Sigmoid colon (tissue), 7 donors: ENCODE measurements around the gene RHEBL1. TPM values are rescaled to one million over a fixed set of nuclear protein-coding genes. Genes with fewer than 3 reads are reported as not detected.

Source experiments
- DNase-seq: peaks from one replicate; pipeline ENCODE4 v3.0.0-alpha.2; 2019
- H3K27ac ChIP-seq, 4 donors: fragments of 200-600 bp; sonication (generic); one replicate each; pipeline ENCODE4 v1.5.1; 2016 to 2019; ENCODE audit warnings: mild to moderate bottlenecking in 1 of 4
- H3K27me3 ChIP-seq, 3 donors: fragments of 200-600 bp; sonication (generic); one replicate each; pipeline ENCODE4 v1.5.1; 2019; ENCODE audit warnings: mild to moderate bottlenecking in 1 of 3
- H3K36me3 ChIP-seq, 4 donors: fragments of 200-600 bp; sonication (generic); one replicate each; pipeline ENCODE4 v1.5.1; 2016 to 2019
- H3K4me1 ChIP-seq, 4 donors: fragments of 200-600 bp; sonication (generic); one replicate each; pipeline ENCODE4 v1.5.1; 2017 to 2019
- H3K4me3 ChIP-seq, 4 donors: fragments of 200-600 bp; sonication (generic); one replicate each; pipeline ENCODE4 v1.5.1; 2017 to 2019; ENCODE audit warnings: mild to moderate bottlenecking in 2 of 4, moderate library complexity in 1 of 4
- H3K9me3 ChIP-seq, 4 donors: fragments of 200-600 bp in 3 of 4; sonication (generic) in 3 of 4; one replicate each; pipeline versions ENCODE4 v1.5.1 to v1.6.1; 2013 to 2019
- CTCF ChIP-seq, 4 experiments: fragments of 450-650 bp in 3 of 4; fragments of 200-600 bp in 1 of 4; IDR thresholded peaks; one replicate each; pipeline ENCODE4 v1.5.1; 2016 to 2019; ENCODE audit warnings: antibody characterized with exemption in 4 of 4, mild to moderate bottlenecking in 3 of 4, moderate library complexity in 2 of 4
- EP300 ChIP-seq, 4 donors: sonication (generic); formaldehyde crosslinking; IDR thresholded peaks; one replicate each; pipeline ENCODE4 v1.6.1; 2017; ENCODE audit warnings: antibody characterized with exemption in 4 of 4
- POLR2A ChIP-seq, 2 donors: fragments of 450-650 bp; IDR thresholded peaks; one replicate each; pipeline ENCODE4 v1.6.1; 2016; ENCODE audit warnings: antibody characterized with exemption in 2 of 2, mild to moderate bottlenecking in 2 of 2, moderate library complexity in 2 of 2
- POLR2AphosphoS5 ChIP-seq, 4 donors: sonication (generic); formaldehyde crosslinking; IDR thresholded peaks; one replicate each; pipeline ENCODE4 v1.6.1; 2017; ENCODE audit warnings: antibody characterized with exemption in 4 of 4
- WGBS, 2 donors: extraction: QIAGEN DNeasy Blood & Tissue Kit; methylation state at CpG; one replicate each; pipeline ENCODE4 v1.1.7; 2013; 5-methylcytosine and 5-hydroxymethylcytosine counted together
- intact Hi-C: fragments of 100-400 bp; cut with DNase I; formaldehyde crosslinking; loops from one replicate; pipeline ENCODE4 v1.15.1; 2023
- polyA plus RNA-seq, 3 donors: library from polyadenylated mRNA; stranded (reverse); fragments of 200-250 nt; gene quantifications; one replicate each; pipeline ENCODE4 v1.2.3, GENCODE V29; 2013
- total RNA-seq, 4 donors: library from RNA; depleted of rRNA; stranded (reverse); fragments of >200 nt; gene quantifications; one replicate each; pipeline ENCODE4 v1.1.0, GENCODE V29; 2016
- donor health status: healthy with polysubstance abuse.
- donor health status: Bipolar disorder and iron deficiency.
- donor health status: healthy.

Gene RHEBL1
- total and polyA plus RNA-seq, 7 donors = 0.36 to 2.2 TPM; not detected in 5

GRCh38 chr12:49100380-49100779, 30.6 kb upstream of the RHEBL1 start:
- intact Hi-C loops = no loop called here
- H3K4me3 ChIP-seq = no peak overlapping the region
- H3K9me3 ChIP-seq = no peaks in the 10 kb centered on the region
- WGBS, 2 donors = 95 to 96% methylated on average over 6 of the region's 6 CpGs
- no peak overlapping the region for H3K27ac ChIP-seq
- DNase-seq = no peak
- no peaks in the 10 kb centered on the region for H3K27me3 ChIP-seq
- H3K36me3 ChIP-seq = peaks cover 47 to 96% (median 78%) of the 10 kb centered on the region in 4 donors
- TF ChIP-seq POLR2A (IDR thresholded peaks at IDR 0.05) = no peak
- no peak for TF ChIP-seq POLR2AphosphoS5 (IDR thresholded peaks at IDR 0.05)
- TF ChIP-seq EP300 (IDR thresholded peaks at IDR 0.05) = no peak
- no peak for TF ChIP-seq CTCF (IDR thresholded peaks at IDR 0.05)
- peaks cover 0 to 15% (median 12%) of the 10 kb centered on the region in 4 donors for H3K4me1 ChIP-seq

GRCh38 chr12:49098703-49099102, 28.9 kb upstream of the RHEBL1 start:
- H3K4me3 ChIP-seq = no peak overlapping the region
- no peaks in the 10 kb centered on the region for H3K9me3 ChIP-seq
- peaks cover 7 to 14% (median 8%) of the 10 kb centered on the region in 3 donors for H3K27me3 ChIP-seq
- TF ChIP-seq POLR2A (IDR thresholded peaks at IDR 0.05) = no peak
- TF ChIP-seq EP300 (IDR thresholded peaks at IDR 0.05) = no peak
- no peak for TF ChIP-seq CTCF (IDR thresholded peaks at IDR 0.05)
- TF ChIP-seq POLR2AphosphoS5 (IDR thresholded peaks at IDR 0.05) = no peak
- intact Hi-C loops = no loop called here
- no peak for DNase-seq
- WGBS, 2 donors = 94 to 95% methylated on average over 2 of the region's 2 CpGs
- H3K4me1 ChIP-seq = peaks cover 0 to 14% (median 13%) of the 10 kb centered on the region in 4 donors
- H3K27ac ChIP-seq = no peak overlapping the region
- peaks cover 41 to 79% (median 65%) of the 10 kb centered on the region in 4 donors for H3K36me3 ChIP-seq

GRCh38 chr12:49098035-49098451, 28.3 kb upstream of the RHEBL1 start:
- peaks cover 13 to 20% (median 15%) of the 10 kb centered on the region in 3 donors for H3K27me3 ChIP-seq
- H3K4me3 ChIP-seq = no peak overlapping the region
- H3K27ac ChIP-seq = no peak overlapping the region
- no peak for DNase-seq
- intact Hi-C loops = no loop called here
- TF ChIP-seq POLR2AphosphoS5 (IDR thresholded peaks at IDR 0.05) (no peak), CTCF (IDR thresholded peaks at IDR 0.05) (peak; percentile 41 to 86 (median 72))
- H3K9me3 ChIP-seq = no peaks in the 10 kb centered on the region
- 69 to 70% methylated on average over 4 of the region's 4 CpGs for WGBS, 2 donors
- peaks cover 0 to 16% (median 14%) of the 10 kb centered on the region in 4 donors for H3K4me1 ChIP-seq
- peaks cover 34 to 72% (median 58%) of the 10 kb centered on the region in 4 donors for H3K36me3 ChIP-seq

GRCh38 chr12:49097381-49097780, 27.6 kb upstream of the RHEBL1 start:
- DNase-seq = no peak

More at GRCh38 chr12:49097381-49097780, 27.6 kb upstream of the RHEBL1 start:
- H3K4me1 ChIP-seq = peaks cover 0 to 21% (median 18%) of the 10 kb centered on the region in 4 donors
- intact Hi-C loops = no loop called here
- TF ChIP-seq POLR2AphosphoS5 (IDR thresholded peaks at IDR 0.05) (no peak), CTCF (IDR thresholded peaks at IDR 0.05) (no peak), POLR2A (IDR thresholded peaks at IDR 0.05) (no peak), EP300 (IDR thresholded peaks at IDR 0.05) (no peak)
- H3K27ac ChIP-seq = no peak overlapping the region
- H3K27me3 ChIP-seq = peaks cover 19 to 27% (median 22%) of the 10 kb centered on the region in 3 donors
- peaks cover 28 to 66% (median 52%) of the 10 kb centered on the region in 4 donors for H3K36me3 ChIP-seq
- H3K4me3 ChIP-seq = no peak overlapping the region
- H3K9me3 ChIP-seq = no peaks in the 10 kb centered on the region
- 90 to 94% methylated on average over 3 of the region's 3 CpGs for WGBS, 2 donors
